Panc1 (cell line): ENCODE data around the gene CDCA8. TPM values are rescaled to one million over a fixed set of nuclear protein-coding genes. Genes with fewer than 3 reads are reported as not detected.

ENCODE experiments used
- ATAC-seq: fragments of 200-7000 bp; cut with Tn5 transposase; 2 replicates; pipeline ENCODE4 v1.9.1; 2020; ENCODE audit warnings: mild to moderate bottlenecking, moderate library complexity
- BruUV-seq: library from RNA; stranded (reverse); fragments of 400-500 nt; replicated peaks from 2 replicates; lab custom pipeline; 2021; lab: Mats Ljungman, UMichigan
- CTCF ChIA-PET: fragments of 300-600 bp; sonication (Branson Sonifier 250); formaldehyde crosslinking; loops from one replicate; lab custom pipeline; 2022; ENCODE audit warnings: antibody characterized with exemption; lab: Charles Lee
- POLR2A ChIA-PET: fragments of 300-600 bp; sonication (Branson Sonifier 250); formaldehyde crosslinking; loops from one replicate; lab custom pipeline; 2022; ENCODE audit warnings: antibody characterized with exemption; lab: Charles Lee
- DNase-seq: peaks from one replicate; pipeline ENCODE4 v3.0.0-alpha.2; 2010; ENCODE audit warnings: low read depth, low spot score
- H3K27ac ChIP-seq: 2 replicates; pipeline ENCODE4 v1.5.1; 2011; ENCODE audit warnings: mild to moderate bottlenecking, low read length, inconsistent platforms
- H3K27me3 ChIP-seq: fragments of 200-500 bp; sonication (Bioruptor generic); 2 replicates; pipeline ENCODE4 v1.6.0; 2014; ENCODE audit warnings: low read length, inconsistent platforms; ENCODE audit not compliant: control insufficient read depth, insufficient read depth
- H3K36me3 ChIP-seq: fragments of 200-500 bp; sonication (Bioruptor generic); 2 replicates; pipeline ENCODE4 v1.5.1; 2014; ENCODE audit warnings: inconsistent platforms, mild to moderate bottlenecking, low read length, moderate library complexity; ENCODE audit not compliant: control insufficient read depth, insufficient read depth
- H3K4me1 ChIP-seq: 2 replicates; pipeline ENCODE4 v1.5.1; 2011; ENCODE audit warnings: inconsistent platforms, mild to moderate bottlenecking, low read length, moderate library complexity; ENCODE audit not compliant: control insufficient read depth, insufficient read depth
- H3K4me3 ChIP-seq, 2 experiments: 2 replicates each; pipeline ENCODE4 v1.5.1; 2011 to 2012; ENCODE audit warnings: low read depth in 2 of 2, low read length in 2 of 2, mild to moderate bottlenecking in 2 of 2, inconsistent platforms in 1 of 2, moderate library complexity in 1 of 2
- H3K9me3 ChIP-seq: fragments of 200-500 bp; sonication (Bioruptor generic); 2 replicates; pipeline ENCODE4 v1.5.1; 2014; ENCODE audit warnings: low read depth, mild to moderate bottlenecking, inconsistent platforms, low read length, moderate library complexity; ENCODE audit not compliant: control insufficient read depth, insufficient read depth
- POLR2AphosphoS5 ChIP-seq: IDR thresholded peaks from 2 replicates; pipeline ENCODE4 v1.6.1; 2012; ENCODE audit warnings: mild to moderate bottlenecking, low read depth, low read length, moderate library complexity
- SIN3A ChIP-seq: IDR thresholded peaks from 2 replicates; pipeline ENCODE4 v1.6.1; 2012; ENCODE audit warnings: low read depth, mild to moderate bottlenecking, low read length, moderate library complexity, borderline replicate concordance; ENCODE audit not compliant: insufficient read depth
- TCF7L2 ChIP-seq: IDR thresholded peaks from 2 replicates; pipeline ENCODE4 v1.6.1; 2011; ENCODE audit warnings: mild to moderate bottlenecking, low read depth, low read length, inconsistent platforms
- in situ Hi-C: cut with HindIII; loops from 2 replicates; pipeline ENCODE4 v1.10.0; 2016; ENCODE audit warnings: low sequenced_read_pairs, low pct_unique_long_range_greater_than_20kb
- intact Hi-C: fragments of 100-400 bp; cut with micrococcal nuclease; formaldehyde crosslinking; loops from one replicate; pipeline ENCODE4 v1.10.0; 2022; ENCODE audit not compliant: unreplicated experiment
- total RNA-seq: library from RNA; stranded (reverse); gene quantifications from one replicate; pipeline ENCODE4 v1.2.1, GENCODE V29; 2021; ENCODE audit not compliant: unreplicated experiment
- TF ChIP-seq, protein P1 (sequence below): fragments of 450-650 bp; IDR thresholded peaks from 2 replicates; pipeline ENCODE4 v1.5.1; 2017; ENCODE audit warnings: mild to moderate bottlenecking
- TF ChIP-seq, protein P2 (sequence below), 2 experiments: IDR thresholded peaks; 2 replicates each; pipeline ENCODE4 v1.6.1; 2011 to 2012; ENCODE audit warnings: low read depth in 2 of 2, control low read depth in 1 of 2, low read length in 1 of 2, mild to moderate bottlenecking in 1 of 2, moderate library complexity in 1 of 2; ENCODE audit not compliant: insufficient read depth in 1 of 2

The CDCA8 gene
- total RNA-seq, 1 experiment from 2014 or later, result 56.5 TPM

DNA sequence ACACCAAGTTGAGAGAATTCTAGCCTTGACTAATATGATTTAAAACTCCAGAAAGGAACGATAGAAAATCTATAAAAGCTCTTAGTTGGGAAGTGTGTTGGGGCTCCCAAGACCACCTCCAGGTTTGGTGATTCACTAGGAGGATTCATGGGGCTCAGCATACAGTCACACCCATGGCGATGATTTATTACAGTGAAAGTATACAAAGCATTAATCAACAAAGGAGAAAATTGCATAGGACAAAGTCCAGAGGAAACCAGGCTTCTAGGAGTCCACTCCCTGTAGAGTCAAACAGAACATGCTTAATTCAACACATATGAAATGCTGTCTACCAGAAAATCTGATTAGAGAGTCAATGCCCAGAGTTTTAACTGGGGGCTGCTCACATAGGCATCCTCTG is 4.8 kb downstream of the CDCA8 start:
- DNase-seq (no peak), ATAC-seq (no peak)
- no peaks in the 10 kb centered on the region for H3K9me3 ChIP-seq
- H3K27ac ChIP-seq, result no peak overlapping the region
- no TSS peak for BruUV-seq
- in situ Hi-C loops (no loop called here), intact Hi-C loops (no loop called here)
- no peak overlapping the region for H3K4me3 ChIP-seq
- H3K36me3 ChIP-seq, result peaks cover 63% of the 10 kb centered on the region
- TF ChIP-seq TCF7L2, result no peak
- TF ChIP-seq, protein P1, sequence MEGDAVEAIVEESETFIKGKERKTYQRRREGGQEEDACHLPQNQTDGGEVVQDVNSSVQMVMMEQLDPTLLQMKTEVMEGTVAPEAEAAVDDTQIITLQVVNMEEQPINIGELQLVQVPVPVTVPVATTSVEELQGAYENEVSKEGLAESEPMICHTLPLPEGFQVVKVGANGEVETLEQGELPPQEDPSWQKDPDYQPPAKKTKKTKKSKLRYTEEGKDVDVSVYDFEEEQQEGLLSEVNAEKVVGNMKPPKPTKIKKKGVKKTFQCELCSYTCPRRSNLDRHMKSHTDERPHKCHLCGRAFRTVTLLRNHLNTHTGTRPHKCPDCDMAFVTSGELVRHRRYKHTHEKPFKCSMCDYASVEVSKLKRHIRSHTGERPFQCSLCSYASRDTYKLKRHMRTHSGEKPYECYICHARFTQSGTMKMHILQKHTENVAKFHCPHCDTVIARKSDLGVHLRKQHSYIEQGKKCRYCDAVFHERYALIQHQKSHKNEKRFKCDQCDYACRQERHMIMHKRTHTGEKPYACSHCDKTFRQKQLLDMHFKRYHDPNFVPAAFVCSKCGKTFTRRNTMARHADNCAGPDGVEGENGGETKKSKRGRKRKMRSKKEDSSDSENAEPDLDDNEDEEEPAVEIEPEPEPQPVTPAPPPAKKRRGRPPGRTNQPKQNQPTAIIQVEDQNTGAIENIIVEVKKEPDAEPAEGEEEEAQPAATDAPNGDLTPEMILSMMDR, result no peak
- TF ChIP-seq, protein P2, sequence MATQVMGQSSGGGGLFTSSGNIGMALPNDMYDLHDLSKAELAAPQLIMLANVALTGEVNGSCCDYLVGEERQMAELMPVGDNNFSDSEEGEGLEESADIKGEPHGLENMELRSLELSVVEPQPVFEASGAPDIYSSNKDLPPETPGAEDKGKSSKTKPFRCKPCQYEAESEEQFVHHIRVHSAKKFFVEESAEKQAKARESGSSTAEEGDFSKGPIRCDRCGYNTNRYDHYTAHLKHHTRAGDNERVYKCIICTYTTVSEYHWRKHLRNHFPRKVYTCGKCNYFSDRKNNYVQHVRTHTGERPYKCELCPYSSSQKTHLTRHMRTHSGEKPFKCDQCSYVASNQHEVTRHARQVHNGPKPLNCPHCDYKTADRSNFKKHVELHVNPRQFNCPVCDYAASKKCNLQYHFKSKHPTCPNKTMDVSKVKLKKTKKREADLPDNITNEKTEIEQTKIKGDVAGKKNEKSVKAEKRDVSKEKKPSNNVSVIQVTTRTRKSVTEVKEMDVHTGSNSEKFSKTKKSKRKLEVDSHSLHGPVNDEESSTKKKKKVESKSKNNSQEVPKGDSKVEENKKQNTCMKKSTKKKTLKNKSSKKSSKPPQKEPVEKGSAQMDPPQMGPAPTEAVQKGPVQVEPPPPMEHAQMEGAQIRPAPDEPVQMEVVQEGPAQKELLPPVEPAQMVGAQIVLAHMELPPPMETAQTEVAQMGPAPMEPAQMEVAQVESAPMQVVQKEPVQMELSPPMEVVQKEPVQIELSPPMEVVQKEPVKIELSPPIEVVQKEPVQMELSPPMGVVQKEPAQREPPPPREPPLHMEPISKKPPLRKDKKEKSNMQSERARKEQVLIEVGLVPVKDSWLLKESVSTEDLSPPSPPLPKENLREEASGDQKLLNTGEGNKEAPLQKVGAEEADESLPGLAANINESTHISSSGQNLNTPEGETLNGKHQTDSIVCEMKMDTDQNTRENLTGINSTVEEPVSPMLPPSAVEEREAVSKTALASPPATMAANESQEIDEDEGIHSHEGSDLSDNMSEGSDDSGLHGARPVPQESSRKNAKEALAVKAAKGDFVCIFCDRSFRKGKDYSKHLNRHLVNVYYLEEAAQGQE (IDR thresholded peaks at IDR 0.05; ENCODE audit: insufficient read depth in 1 of 2, low read depth in 2 of 2, low read length in 1 of 2), result no peak
- no peak for TF ChIP-seq SIN3A
- no peak for TF ChIP-seq POLR2AphosphoS5
- H3K4me1 ChIP-seq, result peaks cover 5% of the 10 kb centered on the region
- POLR2A ChIA-PET, result no interaction called here
- CTCF ChIA-PET, result no interaction called here
- no peaks in the 10 kb centered on the region for H3K27me3 ChIP-seq

DNA sequence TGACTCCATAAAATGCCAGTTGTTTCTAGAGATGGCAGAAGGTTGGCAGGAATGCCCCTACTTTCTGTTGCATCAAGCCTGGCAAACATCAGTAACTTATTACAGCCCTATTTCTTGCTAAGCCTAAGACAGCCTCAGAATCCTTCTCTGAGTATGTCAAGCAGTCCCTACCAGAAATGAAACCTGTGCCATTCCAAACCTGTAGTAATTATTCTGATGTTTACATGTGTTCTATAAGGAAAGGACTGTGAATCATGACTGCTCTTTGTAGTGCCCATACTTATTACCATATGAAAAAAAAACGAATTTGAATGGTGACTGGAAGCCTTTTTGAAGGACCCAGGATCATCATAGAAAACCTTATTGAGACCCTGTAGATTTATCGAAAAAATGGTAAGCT is 5.4 kb downstream of the CDCA8 start:
- Histone ChIP-seq H3K27ac (no peak overlapping the region), H3K36me3 (peaks cover 65% of the 10 kb centered on the region), H3K9me3 (no peaks in the 10 kb centered on the region), H3K27me3 (no peaks in the 10 kb centered on the region), H3K4me3 (no peak overlapping the region), H3K4me1 (peaks cover 5% of the 10 kb centered on the region)
- in situ Hi-C loops, result no loop called here
- DNase-seq, result no peak
- TF ChIP-seq, protein P1, result no peak
- no peak for TF ChIP-seq POLR2AphosphoS5
- TF ChIP-seq SIN3A, result no peak
- no peak for TF ChIP-seq TCF7L2
- TF ChIP-seq, protein P2 (IDR thresholded peaks at IDR 0.05; ENCODE audit: insufficient read depth in 1 of 2, low read depth in 2 of 2, low read length in 1 of 2), result no peak
- POLR2A ChIA-PET, result no interaction called here
- CTCF ChIA-PET, result no interaction called here
- BruUV-seq, result no TSS peak
- intact Hi-C loops, result no loop called here
- ATAC-seq, result no peak
